ENCODE data around the gene CHST9. TPM values are rescaled to one million over a fixed set of nuclear protein-coding genes. Genes with fewer than 3 reads are reported as not detected.

CHST9 gene
- total RNA-seq, 2 experiments from 2014 or later = not detected

DNA sequence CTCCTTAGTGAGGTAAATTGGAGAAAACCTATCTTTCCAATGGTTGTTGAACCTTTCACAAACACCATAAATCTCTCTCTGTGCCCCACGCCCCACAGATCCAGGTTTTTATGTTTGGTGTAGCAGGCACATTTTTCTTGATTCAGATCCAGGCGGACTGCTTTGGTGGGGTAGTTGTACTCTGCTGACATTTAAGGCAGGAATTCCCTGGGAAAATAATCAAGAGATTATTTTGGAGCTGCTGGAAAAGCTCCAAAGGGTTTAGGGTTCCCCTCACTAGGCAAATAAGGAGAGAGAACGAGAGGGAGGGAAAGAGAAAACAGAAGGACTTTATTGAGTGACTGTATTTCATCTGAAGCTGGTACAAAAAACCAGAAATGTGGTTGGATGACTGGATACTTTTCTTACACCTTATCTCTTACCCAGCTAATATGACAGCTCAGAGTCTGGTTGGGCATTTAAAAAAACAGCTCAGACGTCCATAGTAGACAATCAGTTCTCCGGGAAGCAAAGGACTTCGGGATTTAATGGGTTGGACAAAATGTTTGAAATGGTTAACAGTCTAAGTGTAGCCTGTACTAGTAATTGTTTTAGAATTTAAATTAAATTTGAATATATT lies 316.0 kb downstream of the CHST9 start:
- Mint-ChIP-seq H3K27ac (no peak overlapping the region), H3K27me3 (peaks cover 14% of the 10 kb centered on the region), H3K4me1 (ENCODE audit: low read depth) (no peaks in the 10 kb centered on the region), H3K36me3 (ENCODE audit: low read depth) (no peaks in the 10 kb centered on the region), H3K4me3 (no peak overlapping the region), H3K9me3 (no peaks in the 10 kb centered on the region)
- Histone ChIP-seq H3K27ac (ENCODE audit: low read depth in 1 of 2, low read length in 2 of 2) (no peak overlapping the region), H3K4me3 (ENCODE audit: low read length) (no peak overlapping the region), H3K36me3 (ENCODE audit: insufficient read depth, low read length) (no peaks in the 10 kb centered on the region), H3K4me1 (ENCODE audit: insufficient read depth, low read length) (no peaks in the 10 kb centered on the region), H3K27me3 (ENCODE audit: control insufficient read depth in 1 of 2, insufficient read depth in 2 of 2, low read length in 2 of 2) (peaks cover 0 to 6% of the 10 kb centered on the region in 2 experiments), H3K9me3 (ENCODE audit: control insufficient read depth in 1 of 2, insufficient read depth in 1 of 2, low read length in 2 of 2) (peaks cover 0 to 7% of the 10 kb centered on the region in 2 experiments)
- POLR2A ChIA-PET = no interaction called here
- CTCF ChIA-PET = no interaction called here
- DNase-seq (no peak), ATAC-seq (ENCODE audit: poor library complexity) (no peak)
- TF ChIP-seq, protein P1, sequence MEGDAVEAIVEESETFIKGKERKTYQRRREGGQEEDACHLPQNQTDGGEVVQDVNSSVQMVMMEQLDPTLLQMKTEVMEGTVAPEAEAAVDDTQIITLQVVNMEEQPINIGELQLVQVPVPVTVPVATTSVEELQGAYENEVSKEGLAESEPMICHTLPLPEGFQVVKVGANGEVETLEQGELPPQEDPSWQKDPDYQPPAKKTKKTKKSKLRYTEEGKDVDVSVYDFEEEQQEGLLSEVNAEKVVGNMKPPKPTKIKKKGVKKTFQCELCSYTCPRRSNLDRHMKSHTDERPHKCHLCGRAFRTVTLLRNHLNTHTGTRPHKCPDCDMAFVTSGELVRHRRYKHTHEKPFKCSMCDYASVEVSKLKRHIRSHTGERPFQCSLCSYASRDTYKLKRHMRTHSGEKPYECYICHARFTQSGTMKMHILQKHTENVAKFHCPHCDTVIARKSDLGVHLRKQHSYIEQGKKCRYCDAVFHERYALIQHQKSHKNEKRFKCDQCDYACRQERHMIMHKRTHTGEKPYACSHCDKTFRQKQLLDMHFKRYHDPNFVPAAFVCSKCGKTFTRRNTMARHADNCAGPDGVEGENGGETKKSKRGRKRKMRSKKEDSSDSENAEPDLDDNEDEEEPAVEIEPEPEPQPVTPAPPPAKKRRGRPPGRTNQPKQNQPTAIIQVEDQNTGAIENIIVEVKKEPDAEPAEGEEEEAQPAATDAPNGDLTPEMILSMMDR (IDR thresholded peaks at IDR 0.05) = no peak
- intact Hi-C loops (cut with DNase I, micrococcal nuclease) = no loop called here

DNA sequence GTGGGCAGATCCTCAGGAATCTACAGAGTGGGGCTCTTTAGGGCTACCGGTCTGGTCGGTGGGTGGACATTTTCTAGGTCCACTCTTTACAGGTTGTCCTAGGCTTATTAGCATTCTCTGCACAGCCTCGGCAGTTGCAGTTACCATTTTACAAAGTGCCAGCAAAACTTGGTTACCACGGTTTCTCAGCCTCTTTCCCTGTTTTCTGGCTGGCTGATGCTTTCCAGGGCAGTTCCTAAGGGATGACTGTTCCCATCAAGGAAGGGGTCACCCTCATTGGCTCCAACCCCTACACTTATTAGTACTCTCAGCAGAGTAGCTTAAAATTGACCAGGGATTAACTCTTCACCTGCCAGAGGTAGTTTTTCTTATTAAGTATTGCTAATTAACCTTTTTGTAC lies 317.6 kb downstream of the CHST9 start:
- ChIA-PET POLR2A (no interaction called here), CTCF (no interaction called here)
- H3K4me1 Mint-ChIP-seq (ENCODE audit: low read depth) = no peaks in the 10 kb centered on the region
- Histone ChIP-seq H3K36me3 (ENCODE audit: insufficient read depth, low read length) (no peaks in the 10 kb centered on the region), H3K27me3 (ENCODE audit: control insufficient read depth in 1 of 2, insufficient read depth in 2 of 2, low read length in 2 of 2) (peaks cover 10% of the 10 kb centered on the region in 2 experiments), H3K27ac (ENCODE audit: low read depth in 1 of 2, low read length in 2 of 2) (no peak overlapping the region), H3K9me3 (ENCODE audit: control insufficient read depth in 1 of 2, insufficient read depth in 1 of 2, low read length in 2 of 2) (peaks cover 0 to 15% of the 10 kb centered on the region in 2 experiments), H3K4me3 (ENCODE audit: low read length) (no peak overlapping the region), H3K4me1 (ENCODE audit: insufficient read depth, low read length) (no peaks in the 10 kb centered on the region)
- TF ChIP-seq, protein P1 (IDR thresholded peaks at IDR 0.05) = no peak
- H3K27me3 Mint-ChIP-seq = peaks cover 21% of the 10 kb centered on the region
- no peak overlapping the region for H3K4me3 Mint-ChIP-seq
- no peak overlapping the region for H3K27ac Mint-ChIP-seq
- no peak for DNase-seq
- H3K36me3 Mint-ChIP-seq (ENCODE audit: low read depth) = no peaks in the 10 kb centered on the region
- no peak for ATAC-seq (ENCODE audit: poor library complexity)
- H3K9me3 Mint-ChIP-seq = no peaks in the 10 kb centered on the region
- intact Hi-C loops (cut with DNase I, micrococcal nuclease) = no loop called here

DNA sequence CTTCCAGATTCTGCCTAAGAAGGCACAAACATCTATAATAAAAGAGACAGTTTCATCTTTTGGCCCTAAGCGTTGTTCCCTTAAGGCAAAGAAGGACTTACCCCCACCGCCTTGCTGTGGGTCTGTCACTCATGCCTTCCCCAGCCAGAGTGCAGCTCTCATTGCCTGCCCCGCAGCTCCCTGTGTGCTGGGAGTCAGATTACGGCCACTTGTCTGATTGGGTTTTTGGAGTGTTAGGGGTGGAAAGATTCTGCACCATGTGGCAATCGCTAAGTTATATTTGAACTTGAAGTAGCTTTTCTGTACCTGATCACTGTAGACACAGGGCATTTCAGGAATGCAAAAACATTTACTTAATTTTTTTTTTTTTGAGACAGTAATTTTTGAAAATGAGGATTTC lies 319.6 kb downstream of the CHST9 start, which contains the start of gene AQP4:
Gene AQP4 (minus strand): TSS at position 151 of the 400 bp plus-strand sequence. CDS start 18 bp downstream, at position 133.
- ChIA-PET POLR2A (no interaction called here), CTCF (no interaction called here)
- H3K4me1 Mint-ChIP-seq (ENCODE audit: low read depth) = no peaks in the 10 kb centered on the region
- TF ChIP-seq, protein P1 (IDR thresholded peaks at IDR 0.05) = no peak
- H3K9me3 ChIP-seq (ENCODE audit: control insufficient read depth in 1 of 2, insufficient read depth in 1 of 2, low read length in 2 of 2) = peaks cover 0 to 18% of the 10 kb centered on the region in 2 experiments
- H3K36me3 ChIP-seq (ENCODE audit: insufficient read depth, low read length) = no peaks in the 10 kb centered on the region
- peaks cover 36% of the 10 kb centered on the region for H3K27me3 Mint-ChIP-seq
- H3K36me3 Mint-ChIP-seq (ENCODE audit: low read depth) = no peaks in the 10 kb centered on the region
- no peaks in the 10 kb centered on the region for H3K9me3 Mint-ChIP-seq
- H3K27ac ChIP-seq (ENCODE audit: low read depth in 1 of 2, low read length in 2 of 2) = no peak within 1 kb of the TSS
- intact Hi-C loops (cut with DNase I, micrococcal nuclease) = no loop called here
- ATAC-seq (ENCODE audit: poor library complexity) (no peak), DNase-seq (no peak)
- H3K4me3 ChIP-seq (ENCODE audit: low read length) = no peak within 1 kb of the TSS
- no peak within 1 kb of the TSS for H3K27ac Mint-ChIP-seq
- H3K4me1 ChIP-seq (ENCODE audit: insufficient read depth, low read length) = no peaks in the 10 kb centered on the region
- no peak within 1 kb of the TSS for H3K4me3 Mint-ChIP-seq
- peaks cover 10% of the 10 kb centered on the region in 2 experiments for H3K27me3 ChIP-seq (ENCODE audit: control insufficient read depth in 1 of 2, insufficient read depth in 2 of 2, low read length in 2 of 2)

Data from CD4-positive, alpha-beta T cell (primary cell).